ENCODE results near the gene PTPRA. TPM values are rescaled to one million over a fixed set of nuclear protein-coding genes. Genes with fewer than 3 reads are reported as not detected.

The PTPRA gene
- total and polyA plus RNA-seq, 2 of the 13 experiments (the other 11 are each of a cell fraction or from before 2014, with no cell fraction given): 47.2 to 127 TPM

DNA sequence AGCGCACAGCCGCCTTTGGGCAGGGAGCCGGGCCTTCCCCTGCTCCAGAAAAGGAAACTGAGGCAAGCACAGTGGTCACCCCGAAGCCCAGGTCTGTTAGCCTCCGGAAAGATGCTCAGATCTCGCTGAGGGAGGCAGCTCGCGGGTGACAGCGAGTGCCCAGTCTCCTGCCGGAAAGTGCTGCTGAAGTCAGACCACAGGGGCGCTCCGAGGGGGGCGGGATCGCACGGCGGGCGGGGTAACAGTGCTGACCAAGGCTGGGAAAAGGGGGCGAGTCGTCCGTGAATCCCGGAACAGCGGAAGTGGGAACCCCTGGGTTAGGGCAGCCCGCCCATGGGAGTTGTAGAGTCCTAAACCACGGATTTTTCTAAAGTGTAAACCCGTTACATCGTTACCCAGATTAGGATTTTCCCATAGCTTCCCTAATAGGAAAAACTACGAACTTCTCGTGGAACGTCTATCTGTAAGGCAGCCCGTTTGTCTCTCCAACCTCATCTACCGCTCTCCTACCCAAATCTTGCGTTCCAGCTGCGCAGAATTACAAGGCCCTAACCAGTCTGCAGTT lies 32.2 kb upstream of the PTPRA start (continued):
- TF ChIP-seq, protein P1, sequence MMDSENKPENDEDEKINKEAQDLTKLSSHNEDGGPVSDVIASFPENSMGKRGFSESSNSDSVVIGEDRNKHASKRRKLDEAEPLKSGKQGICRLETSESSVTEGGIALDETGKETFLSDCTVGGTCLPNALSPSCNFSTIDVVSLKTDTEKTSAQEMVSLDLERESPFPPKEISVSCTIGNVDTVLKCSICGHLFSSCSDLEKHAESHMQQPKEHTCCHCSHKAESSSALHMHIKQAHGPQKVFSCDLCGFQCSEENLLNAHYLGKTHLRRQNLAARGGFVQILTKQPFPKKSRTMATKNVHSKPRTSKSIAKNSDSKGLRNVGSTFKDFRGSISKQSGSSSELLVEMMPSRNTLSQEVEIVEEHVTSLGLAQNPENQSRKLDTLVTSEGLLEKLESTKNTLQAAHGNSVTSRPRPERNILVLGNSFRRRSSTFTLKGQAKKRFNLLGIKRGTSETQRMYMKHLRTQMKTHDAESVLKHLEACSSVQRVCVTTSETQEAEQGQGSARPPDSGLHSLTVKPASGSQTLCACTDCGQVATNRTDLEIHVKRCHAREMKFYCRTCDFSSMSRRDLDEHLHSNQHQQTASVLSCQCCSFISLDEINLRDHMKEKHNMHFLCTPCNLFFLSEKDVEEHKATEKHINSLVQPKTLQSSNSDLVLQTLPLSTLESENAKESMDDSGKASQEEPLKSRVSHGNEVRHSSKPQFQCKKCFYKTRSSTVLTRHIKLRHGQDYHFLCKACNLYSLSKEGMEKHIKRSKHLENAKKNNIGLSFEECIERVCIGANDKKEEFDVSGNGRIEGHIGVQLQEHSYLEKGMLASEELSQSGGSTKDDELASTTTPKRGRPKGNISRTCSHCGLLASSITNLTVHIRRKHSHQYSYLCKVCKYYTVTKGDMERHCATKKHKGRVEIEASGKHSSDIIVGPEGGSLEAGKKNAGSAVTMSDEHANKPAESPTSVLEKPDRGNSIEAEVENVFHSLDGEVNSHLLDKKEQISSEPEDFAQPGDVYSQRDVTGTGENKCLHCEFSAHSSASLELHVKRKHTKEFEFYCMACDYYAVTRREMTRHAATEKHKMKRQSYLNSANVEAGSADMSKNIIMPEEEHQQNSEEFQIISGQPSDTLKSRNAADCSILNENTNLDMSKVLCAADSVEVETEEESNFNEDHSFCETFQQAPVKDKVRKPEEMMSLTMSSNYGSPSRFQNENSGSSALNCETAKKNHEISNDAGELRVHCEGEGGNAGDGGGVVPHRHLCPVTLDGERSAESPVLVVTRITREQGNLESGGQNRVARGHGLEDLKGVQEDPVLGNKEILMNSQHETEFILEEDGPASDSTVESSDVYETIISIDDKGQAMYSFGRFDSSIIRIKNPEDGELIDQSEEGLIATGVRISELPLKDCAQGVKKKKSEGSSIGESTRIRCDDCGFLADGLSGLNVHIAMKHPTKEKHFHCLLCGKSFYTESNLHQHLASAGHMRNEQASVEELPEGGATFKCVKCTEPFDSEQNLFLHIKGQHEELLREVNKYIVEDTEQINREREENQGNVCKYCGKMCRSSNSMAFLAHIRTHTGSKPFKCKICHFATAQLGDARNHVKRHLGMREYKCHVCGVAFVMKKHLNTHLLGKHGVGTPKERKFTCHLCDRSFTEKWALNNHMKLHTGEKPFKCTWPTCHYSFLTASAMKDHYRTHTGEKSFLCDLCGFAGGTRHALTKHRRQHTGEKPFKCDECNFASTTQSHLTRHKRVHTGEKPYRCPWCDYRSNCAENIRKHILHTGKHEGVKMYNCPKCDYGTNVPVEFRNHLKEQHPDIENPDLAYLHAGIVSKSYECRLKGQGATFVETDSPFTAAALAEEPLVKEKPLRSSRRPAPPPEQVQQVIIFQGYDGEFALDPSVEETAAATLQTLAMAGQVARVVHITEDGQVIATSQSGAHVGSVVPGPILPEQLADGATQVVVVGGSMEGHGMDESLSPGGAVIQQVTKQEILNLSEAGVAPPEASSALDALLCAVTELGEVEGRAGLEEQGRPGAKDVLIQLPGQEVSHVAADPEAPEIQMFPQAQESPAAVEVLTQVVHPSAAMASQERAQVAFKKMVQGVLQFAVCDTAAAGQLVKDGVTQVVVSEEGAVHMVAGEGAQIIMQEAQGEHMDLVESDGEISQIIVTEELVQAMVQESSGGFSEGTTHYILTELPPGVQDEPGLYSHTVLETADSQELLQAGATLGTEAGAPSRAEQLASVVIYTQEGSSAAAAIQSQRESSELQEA (CRISPR knock-in tag; IDR thresholded peaks at IDR 0.05; ENCODE audit: not compliant biosample characterization): peak; percentile 8
- TF ChIP-seq PTBP1 (IDR thresholded peaks at IDR 0.05; ENCODE audit: low read depth, low read length, poor library complexity, severe bottlenecking): no peak
- peak; percentile 29; the same call in 1 of the 2 replicates for TF ChIP-seq ZNF142 (CRISPR knock-in tag; IDR thresholded peaks at IDR 0.05)
- TF ChIP-seq NR2F2 (IDR thresholded peaks at IDR 0.05; ENCODE audit: borderline replicate concordance, low read depth): no peak; the same call in 1 of the 2 replicates
- TF ChIP-seq ZNF674 (CRISPR knock-in tag; IDR thresholded peaks at IDR 0.05; ENCODE audit: low read depth): no peak
- no peak for TF ChIP-seq ZNF512 (CRISPR knock-in tag; IDR thresholded peaks at IDR 0.05)
- peak; percentile 16; the same call in 1 of the 2 replicates for TF ChIP-seq ARID5B (CRISPR knock-in tag; IDR thresholded peaks at IDR 0.05)
